NCI-H2196 (cell line): ENCODE results near the gene PHEX.

Experiments
- DNase-seq: peaks from one replicate; lab custom pipeline; 2025; ENCODE audit not compliant: unreplicated experiment; lab: John Stamatoyannopoulos, UW

Gene PHEX

DNA sequence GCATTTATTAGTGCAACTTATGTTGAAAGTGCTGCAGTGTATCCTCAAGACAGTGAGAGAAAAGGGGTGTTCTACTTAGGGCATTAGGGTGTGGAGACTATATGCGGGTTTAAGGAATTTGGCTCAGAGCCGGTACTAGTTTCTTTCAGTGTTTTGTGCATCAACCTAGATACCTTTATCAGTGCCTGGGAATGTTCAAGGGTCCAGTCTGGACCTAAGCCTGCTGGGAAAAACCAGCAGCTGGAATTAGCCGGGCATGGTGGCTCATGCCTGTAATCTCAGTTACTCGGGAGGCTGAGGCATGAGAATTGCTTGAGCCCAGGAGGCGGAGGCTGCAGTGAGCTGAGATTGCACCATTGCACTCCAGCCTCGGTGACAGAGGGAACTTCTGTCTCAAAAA is 7.4 kb downstream of the PHEX start:
- DNase-seq = no peak

DNA sequence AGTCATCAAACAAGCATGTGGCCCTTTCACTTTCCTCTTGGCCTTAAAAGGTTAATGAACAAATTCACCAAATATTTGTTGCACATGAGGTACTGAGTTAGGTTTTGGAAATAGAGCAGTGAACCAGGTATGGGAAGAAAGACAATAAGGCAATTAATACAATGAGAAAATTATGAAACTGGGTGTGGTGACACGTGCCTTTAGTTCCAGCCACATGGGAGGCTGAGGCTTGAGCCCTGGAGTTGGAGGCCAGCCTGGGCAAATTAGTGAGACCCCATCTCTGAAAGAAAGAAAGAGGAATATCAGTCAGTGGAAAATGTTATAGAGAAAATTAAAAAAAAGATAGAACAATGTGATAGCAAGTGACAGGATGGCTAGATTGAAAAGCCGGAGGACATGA is 8.1 kb downstream of the PHEX start:
- no peak for DNase-seq

DNA sequence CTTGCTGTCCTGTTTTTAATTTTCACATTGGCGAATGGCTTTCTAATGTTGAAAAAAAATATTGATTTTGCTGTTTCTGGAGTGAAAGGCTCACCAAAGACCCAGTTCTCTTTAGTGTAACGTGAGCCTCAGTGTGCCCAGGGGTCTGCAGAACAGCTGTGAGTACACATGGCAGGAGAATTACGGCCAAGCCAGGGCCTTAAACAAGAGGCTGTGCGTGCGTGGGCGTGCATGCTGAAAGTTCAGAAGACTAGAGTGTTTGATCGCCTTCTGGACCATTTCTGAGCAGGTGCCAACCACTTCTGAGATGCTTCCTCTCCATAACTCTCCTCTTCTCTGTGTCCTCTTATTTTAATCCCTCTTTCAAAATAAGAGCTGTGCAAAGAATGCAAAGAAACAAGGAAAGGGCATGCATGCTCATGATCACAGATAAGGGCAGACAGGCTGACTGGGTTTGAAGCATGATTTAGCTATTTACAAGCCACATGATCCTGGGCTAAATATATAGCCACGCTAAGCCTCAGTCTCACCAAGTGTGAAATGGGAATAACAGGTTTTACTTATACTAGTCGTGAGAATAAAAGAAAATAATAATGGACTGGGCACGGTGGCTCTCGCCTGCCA is 9.9 kb downstream of the PHEX start:
- DNase-seq = no peak

DNA sequence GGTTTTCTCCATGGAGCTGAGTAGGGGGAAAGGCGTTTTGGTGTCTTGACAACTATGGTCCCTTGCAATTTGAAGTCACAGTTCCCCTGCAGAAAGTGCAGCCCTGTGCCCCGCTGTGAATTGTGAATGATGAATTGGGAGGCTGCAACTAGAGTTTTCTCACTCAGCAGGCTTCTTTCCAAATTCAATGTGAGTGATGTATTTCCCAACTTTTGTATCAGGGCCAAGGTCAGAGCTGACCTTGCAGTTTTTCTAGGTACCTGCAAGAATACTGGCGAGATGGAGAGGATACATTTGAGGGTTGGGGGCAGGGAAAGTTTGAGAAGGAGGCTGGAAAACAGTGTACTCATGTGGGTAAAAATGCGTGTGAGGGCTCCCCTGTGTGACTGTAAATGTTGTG is 11.7 kb downstream of the PHEX start:
- no peak for DNase-seq

DNA sequence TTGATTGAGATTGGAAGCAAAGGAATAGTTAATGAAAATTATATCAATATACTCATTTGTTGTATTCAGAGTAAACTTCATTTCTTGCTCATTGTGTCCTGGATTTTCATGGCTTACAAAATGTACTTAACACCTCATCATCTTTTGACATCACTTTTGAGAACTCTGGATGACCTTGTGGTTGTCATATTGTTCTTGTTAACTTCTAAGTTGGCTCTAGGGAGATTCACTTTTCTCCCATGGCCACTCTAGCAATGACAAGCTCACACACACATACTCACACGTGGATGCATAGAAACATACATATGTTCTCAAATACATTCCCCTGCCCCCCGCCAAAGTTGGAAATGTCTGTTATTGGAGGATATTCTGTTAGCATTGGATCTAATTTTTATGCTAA is 15.3 kb downstream of the PHEX start:
- DNase-seq = no peak

DNA sequence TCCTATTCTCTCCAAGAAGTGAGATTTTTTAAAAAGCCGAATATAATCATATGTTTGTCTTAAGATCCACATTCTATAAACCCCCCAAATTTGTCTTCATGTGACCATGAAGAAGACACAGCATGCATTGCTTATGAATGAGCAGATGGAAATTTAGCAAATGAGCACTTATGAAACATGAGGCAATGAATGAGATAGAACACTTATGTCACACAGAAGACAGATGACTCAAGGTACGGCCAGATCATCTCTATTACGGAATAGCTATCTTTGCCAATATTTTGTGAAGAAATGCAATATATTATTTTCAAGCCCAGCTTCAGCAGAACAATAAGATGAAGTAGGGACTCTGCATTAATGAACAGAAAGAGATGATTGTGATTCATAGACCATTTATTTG is 21.4 kb downstream of the PHEX start:
- no peak for DNase-seq

DNA sequence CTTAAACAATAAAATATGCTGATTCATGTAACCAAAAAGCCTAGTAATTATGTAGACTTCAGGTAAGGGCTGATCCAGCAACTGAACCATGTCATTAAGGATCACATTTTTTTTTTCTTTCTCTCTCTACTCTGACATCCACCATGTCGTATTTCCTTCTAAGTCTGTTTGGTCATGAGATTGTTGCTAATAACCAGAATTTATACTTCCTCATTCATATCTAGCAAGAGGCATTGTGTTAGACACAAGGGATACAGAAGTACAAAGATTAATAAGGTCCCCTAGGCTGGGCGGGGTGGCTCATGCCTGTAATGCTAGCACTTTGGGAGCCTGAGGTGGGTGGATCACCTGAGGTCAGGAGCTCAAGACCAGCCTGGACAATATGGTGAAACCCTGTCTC is 24.1 kb downstream of the PHEX start:
- DNase-seq = no peak

DNA sequence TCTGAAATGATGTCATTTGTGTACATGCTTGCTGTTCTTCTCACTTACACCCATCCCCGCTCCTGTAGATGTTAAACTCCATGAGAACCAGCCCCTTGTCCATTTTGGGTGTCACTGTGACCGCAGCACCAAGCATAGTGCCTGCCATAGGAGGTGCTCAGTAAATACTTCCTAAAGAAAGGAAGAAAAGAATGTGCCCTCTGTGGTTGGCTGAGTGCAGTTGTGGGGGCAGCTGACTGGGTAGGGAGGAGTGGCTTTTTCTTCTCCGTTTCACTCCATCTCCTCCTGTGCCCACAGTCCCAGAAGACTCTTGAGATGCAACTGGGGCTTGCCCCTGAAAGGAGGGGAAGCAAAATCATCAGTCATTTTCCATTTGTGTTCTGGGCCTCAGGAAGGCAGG is 25.5 kb downstream of the PHEX start:
- no peak for DNase-seq

DNA sequence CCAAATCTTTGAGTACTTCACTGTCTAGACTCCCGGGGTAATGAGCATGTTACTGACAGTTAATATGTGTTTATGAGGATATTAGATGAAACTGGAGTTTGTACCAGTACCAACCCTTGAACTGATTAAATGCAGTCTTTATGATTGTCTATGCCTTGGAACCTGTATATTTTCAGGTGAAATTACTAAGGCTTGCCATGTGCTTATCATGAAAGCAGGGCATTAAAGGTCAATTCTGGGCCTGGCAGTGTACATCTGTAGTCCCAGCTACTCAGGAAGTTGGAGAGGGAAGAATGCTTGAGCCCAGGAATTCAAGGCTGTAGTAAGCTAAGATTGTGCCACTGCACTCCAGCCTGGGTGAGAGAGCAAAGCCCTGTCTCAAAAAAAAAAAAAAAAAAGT is 27.6 kb downstream of the PHEX start:
- DNase-seq = no peak

DNA sequence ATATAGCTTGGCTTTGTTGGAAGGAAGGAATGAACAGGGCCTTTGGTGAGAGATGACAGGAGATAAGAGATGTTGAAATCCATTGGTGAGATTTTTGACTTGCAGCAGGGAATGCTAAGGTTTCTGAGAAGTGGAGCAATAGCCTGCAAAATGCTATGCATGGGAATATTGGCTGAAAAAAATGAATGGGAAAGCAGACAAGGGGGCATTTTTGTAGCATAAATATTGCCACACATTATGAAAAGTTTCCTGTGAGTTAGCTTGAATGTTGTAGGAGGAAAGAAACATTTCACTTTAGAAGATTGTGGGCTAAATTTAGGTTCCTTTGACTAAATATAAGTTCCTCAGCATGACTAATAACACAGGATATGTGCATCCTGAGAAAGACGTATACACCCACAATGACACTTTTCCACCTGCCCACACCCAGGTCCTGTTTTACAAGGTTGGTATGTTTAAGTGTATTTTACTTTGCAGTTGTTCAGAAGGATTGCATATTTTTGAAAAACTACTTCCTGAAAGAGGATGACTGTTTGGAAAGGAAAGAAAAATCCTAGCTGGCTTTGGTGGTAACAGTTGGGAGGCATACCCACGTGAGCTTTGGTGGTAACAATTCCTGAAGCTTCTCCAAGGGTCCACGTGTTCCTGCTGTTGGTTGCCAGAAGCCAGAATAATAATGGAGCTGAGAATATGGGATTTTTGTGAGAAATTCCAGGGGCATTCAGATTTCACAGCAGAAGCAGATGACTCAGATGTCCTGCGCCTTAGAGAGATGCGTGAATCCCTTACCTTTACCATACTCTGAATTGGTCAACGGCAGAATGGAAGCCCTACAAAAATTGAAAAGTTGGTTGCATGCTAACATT is 28.5 kb downstream of the PHEX start:
- no peak for DNase-seq

DNA sequence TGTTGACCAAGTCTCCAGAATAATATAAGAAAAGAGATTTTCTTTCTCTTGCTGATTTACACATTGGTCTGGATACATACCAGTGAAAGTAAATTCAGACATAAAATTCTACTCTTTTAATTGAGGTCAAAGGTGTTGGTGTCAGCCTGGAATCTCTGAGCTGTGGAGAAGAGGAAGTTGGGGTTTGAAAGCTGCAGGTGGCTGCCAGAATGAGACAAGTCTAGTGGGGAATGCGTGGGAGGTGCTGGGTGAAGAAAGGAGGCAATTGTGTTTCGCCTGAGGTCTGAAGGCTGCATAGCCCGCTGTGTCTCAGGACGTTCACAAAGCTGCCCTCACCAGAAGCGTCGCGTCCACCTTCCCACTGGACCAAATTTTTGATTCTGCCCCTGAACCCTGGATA is 31.2 kb downstream of the PHEX start:
- DNase-seq = no peak

DNA sequence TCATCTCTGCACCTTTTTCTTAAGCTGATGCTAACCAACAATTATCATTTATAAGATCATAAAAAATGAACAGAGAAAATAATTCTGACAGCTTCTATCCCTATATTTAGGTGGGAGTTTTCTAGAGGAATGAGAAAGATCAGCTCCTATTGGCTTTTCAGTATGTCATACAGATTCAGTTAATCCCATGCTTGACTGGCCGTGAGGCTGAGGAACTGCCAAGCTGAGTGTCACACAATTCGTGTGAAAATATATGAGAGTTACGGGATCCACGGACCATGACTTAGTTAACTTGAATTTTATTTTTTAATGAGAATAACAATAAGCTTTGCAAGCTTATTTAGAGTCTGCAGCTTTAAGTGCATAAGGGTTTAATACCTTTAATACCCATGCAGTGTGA is 37.5 kb downstream of the PHEX start:
- no peak for DNase-seq

DNA sequence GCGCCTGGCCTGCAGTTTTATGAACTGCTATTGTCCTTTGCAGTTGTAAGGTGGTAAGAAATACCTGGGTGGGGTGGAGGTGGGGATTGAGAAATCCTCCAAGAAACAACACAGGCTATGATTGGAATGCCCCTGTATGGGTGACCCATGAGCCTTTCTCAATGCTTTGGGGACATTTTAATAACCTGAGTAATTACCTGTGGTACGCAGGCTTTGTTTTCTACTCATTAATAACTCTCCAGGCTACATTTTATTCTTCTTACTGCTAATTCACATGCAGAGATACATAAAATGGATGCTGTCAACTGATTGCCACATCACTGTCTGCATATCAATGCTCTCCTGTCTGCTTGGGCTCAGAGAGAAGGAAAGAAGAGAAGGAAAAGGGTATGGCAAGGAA is 41.8 kb downstream of the PHEX start:
- DNase-seq = no peak

DNA sequence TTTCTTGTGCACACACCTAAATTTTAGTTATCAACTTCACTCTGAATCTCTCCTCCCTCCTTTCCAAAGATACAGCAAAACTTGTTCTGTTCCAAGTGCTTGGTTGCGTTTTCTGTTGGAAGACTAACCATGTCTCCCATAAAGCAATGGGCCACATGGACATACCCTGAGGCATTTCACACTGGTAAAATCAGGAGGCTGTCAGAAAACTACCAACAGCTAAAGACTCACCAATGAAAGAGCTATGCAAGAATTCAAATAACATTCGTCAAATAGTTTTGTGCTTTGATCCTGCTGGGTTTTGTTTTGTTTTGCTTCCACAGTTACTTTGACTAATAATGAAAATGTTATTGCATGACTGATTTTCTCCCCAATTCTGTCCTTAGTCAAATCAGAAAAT is 46.0 kb downstream of the PHEX start:
- no peak for DNase-seq

DNA sequence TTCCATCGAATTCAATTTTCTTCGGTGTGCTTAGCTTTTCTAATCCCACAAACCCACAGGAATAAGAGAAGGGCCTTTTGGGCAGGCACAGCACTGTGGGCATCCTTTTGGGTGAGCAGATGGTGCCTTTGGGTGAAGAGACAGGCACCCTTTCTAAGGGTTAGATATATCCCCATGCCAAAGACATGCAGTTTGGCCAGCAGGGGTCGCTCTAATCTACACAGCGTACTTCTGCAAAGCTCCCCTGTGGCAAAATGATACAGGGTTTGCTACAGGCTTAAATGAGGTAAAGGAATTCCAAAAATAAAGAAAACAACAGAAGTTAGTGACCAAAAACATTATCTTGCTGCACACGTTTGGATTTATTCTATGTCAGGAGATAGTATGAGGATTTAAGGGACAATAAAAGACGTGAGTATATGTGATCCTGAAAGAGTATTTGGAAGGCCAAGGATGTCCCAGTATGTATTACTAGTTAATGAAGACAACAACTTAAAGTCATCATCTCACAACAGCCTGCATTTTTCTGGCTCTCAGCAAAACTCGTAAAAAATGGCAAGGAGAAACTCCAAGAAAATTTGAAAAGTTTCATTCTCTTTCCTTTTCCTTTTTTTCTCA is 49.5 kb downstream of the PHEX start:
- no peak for DNase-seq

DNA sequence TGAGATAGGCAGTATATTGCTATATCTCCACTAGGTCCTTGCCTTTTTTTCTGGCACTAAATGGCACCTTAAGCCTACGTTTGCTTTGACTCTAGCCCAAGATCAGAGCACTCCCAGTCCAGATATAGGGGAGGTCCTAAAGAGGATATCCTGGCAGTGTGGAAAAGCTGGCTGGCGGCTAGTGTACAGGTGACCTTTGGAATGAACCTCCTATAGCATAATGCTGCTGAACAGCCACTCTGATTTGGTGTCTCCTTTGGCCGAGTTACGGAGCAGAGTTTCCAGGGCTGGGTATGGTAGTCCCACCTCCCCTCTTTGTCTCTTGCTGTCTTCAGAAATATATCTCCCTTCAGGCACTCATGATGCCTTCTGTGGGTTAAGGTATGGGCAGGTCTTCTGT is 53.9 kb downstream of the PHEX start:
- no peak for DNase-seq

DNA sequence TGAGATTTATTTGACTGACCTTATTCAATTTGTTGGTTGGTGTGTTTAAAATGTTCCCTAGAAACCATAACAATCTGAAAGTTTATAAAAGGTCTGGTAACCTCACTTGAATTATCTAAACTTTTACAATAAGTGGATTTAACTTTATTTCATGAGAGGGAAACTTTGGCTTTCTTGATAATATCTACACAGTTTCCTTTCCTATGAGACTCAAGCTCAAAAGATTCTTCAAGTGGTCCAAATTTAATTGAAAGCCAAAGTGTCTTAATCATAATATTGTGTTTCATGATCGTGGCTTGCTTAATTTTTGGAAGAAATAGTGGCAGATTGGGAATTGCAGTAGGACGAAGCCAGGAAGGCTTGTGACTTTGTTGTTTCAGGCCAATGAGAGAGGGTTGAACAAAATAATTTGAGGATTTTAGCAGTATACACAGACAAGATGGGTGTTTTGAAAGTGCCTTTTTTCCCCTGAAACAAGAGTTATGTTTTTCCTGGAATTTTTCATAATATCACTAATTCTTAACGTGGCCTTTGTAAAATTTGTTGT is 55.0 kb downstream of the PHEX start:
- no peak for DNase-seq

DNA sequence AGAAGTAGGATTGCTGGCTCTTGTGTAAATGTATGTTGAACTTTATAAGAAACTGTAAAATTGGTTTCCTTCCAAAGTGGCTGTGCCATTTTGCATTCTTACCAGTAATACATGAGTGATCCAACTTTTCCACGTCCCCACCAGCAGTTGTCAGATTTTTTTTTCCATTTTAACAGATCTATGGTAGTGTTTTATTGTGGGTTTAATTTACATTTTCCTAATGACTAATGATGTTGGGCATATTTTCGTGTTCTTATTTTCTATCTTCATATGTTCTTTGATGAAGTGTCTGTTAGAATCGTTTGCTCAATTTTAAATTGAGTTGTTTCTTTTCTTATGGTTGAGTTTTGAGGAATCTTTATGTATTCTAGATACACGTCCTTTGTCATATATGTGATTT is 56.2 kb downstream of the PHEX start:
- no peak for DNase-seq

DNA sequence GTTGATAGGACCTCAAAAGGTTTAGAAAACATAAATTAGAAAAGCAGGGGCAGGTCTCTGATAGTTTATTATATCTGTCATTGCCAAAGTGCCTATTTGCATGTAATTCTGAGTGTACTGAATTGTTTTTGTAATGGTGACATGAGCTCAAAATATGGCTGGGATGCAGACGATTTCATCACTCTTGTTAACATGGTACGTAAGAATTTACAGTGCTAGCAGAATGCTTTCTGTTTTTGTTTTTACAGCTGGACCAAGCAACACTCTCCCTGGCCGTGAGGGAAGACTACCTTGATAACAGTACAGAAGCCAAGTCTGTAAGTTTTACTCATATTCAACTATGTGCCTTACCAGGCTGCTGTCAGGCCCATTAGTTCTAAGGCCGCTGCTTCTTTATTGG is 58.1 kb downstream of the PHEX start:
- DNase-seq = no peak

DNA sequence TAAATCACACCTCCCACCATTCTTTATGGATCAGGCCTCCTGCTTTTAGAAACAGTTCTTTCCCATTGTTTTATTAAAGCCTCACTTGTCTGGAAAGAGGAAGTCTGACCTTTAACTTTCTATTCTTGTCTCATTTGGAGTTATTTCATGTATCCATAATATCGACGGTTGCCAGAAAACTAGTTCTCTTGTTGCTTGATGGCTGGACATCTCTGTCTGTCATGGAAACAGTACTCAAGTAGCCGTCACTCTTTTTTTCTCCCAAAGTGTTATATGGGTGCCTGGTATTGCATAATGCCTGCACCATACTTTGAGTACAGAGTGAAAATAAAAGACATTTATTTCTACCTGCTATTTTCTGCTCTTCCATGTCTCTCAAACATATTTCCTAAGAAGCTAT is 61.4 kb downstream of the PHEX start:
- DNase-seq = no peak

DNA sequence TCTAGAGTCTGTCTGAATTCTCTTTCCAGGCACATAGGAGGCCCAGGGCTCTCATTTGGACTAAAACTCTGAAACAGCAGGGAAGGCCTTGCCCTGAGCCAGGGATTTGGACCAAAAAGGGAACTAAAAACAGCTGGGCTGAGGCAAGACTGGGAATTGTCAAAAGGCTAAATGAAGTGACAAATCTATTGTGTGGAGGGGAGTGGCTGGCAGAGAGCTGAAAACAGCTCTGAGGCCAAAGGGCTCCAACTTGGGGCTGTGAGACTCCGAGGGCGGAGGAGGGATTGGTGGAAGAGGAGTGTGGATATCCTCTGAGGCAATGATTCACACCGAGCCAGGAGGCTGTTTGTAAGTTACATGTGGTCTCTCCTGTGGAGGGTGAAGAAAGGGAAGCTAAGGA is 63.2 kb downstream of the PHEX start:
- no peak for DNase-seq

DNA sequence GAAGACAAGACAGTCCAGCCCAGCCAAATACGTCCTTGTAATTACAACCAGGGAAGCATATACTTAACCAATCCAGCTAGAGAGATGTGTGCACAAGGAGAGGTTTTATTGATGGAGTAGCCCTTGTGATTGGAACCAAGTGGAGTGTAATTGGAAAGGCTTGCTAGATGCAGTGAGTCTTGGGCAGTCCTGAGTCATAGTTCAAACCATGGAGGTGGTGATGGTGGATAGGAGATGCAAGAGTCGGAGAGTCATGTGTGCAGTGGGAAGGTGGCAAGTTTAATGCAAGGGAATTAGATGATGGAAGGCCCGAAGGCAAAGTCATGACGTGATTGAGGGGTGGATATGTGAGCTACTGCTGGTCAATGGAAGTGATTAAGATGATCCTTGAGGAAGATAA is 63.7 kb downstream of the PHEX start:
- no peak for DNase-seq
